Measurements from ENCODE around the gene KIF13A. TPM values are rescaled to one million over a fixed set of nuclear protein-coding genes. Genes with fewer than 3 reads are reported as not detected.

The KIF13A gene
- total and polyA plus RNA-seq, 2 experiments from 2014 or later, result 8.4 to 28.2 TPM

DNA sequence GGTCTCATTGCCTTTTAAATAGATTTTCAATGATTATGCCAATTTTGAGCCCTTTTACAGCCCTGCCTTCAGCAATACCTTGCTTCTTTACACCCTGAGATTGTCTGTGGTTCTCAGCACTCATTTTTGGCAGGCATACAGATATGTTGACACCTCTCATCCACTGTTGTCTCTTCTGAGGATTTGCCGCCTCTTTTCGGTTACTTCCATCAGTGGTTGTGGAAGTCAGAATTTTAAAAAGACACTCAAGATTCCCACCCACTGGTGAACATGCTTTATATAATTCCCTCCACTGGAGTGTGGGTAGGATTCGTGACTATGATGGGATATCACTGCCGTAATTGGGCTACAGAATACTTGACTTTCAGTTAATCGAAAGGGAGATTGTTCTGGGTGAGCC is 37.4 kb upstream of the KIF13A start (continued):
- TF ChIP-seq, protein P1, sequence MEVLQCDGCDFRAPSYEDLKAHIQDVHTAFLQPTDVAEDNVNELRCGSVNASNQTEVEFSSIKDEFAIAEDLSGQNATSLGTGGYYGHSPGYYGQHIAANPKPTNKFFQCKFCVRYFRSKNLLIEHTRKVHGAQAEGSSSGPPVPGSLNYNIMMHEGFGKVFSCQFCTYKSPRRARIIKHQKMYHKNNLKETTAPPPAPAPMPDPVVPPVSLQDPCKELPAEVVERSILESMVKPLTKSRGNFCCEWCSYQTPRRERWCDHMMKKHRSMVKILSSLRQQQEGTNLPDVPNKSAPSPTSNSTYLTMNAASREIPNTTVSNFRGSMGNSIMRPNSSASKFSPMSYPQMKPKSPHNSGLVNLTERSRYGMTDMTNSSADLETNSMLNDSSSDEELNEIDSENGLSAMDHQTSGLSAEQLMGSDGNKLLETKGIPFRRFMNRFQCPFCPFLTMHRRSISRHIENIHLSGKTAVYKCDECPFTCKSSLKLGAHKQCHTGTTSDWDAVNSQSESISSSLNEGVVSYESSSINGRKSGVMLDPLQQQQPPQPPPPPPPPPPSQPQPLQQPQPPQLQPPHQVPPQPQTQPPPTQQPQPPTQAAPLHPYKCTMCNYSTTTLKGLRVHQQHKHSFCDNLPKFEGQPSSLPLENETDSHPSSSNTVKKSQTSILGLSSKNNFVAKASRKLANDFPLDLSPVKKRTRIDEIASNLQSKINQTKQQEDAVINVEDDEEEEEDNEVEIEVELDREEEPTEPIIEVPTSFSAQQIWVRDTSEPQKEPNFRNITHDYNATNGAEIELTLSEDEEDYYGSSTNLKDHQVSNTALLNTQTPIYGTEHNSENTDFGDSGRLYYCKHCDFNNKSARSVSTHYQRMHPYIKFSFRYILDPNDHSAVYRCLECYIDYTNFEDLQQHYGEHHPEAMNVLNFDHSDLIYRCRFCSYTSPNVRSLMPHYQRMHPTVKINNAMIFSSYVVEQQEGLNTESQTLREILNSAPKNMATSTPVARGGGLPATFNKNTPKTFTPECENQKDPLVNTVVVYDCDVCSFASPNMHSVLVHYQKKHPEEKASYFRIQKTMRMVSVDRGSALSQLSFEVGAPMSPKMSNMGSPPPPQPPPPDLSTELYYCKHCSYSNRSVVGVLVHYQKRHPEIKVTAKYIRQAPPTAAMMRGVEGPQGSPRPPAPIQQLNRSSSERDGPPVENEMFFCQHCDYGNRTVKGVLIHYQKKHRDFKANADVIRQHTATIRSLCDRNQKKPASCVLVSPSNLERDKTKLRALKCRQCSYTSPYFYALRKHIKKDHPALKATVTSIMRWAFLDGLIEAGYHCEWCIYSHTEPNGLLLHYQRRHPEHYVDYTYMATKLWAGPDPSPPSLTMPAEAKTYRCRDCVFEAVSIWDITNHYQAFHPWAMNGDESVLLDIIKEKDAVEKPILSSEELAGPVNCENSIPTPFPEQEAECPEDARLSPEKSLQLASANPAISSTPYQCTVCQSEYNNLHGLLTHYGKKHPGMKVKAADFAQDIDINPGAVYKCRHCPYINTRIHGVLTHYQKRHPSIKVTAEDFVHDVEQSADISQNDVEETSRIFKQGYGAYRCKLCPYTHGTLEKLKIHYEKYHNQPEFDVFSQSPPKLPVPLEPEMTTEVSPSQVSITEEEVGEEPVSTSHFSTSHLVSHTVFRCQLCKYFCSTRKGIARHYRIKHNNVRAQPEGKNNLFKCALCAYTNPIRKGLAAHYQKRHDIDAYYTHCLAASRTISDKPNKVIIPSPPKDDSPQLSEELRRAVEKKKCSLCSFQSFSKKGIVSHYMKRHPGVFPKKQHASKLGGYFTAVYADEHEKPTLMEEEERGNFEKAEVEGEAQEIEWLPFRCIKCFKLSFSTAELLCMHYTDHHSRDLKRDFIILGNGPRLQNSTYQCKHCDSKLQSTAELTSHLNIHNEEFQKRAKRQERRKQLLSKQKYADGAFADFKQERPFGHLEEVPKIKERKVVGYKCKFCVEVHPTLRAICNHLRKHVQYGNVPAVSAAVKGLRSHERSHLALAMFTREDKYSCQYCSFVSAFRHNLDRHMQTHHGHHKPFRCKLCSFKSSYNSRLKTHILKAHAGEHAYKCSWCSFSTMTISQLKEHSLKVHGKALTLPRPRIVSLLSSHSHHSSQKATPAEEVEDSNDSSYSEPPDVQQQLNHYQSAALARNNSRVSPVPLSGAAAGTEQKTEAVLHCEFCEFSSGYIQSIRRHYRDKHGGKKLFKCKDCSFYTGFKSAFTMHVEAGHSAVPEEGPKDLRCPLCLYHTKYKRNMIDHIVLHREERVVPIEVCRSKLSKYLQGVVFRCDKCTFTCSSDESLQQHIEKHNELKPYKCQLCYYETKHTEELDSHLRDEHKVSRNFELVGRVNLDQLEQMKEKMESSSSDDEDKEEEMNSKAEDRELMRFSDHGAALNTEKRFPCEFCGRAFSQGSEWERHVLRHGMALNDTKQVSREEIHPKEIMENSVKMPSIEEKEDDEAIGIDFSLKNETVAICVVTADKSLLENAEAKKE (CRISPR knock-in tag; IDR thresholded peaks at IDR 0.05), result no peak
- TF ChIP-seq ZNF114 (CRISPR knock-in tag; IDR thresholded peaks at IDR 0.05) (no peak), EZH2 (IDR thresholded peaks at IDR 0.05; ENCODE audit: low read depth, unreplicated experiment) (no peak)

DNA sequence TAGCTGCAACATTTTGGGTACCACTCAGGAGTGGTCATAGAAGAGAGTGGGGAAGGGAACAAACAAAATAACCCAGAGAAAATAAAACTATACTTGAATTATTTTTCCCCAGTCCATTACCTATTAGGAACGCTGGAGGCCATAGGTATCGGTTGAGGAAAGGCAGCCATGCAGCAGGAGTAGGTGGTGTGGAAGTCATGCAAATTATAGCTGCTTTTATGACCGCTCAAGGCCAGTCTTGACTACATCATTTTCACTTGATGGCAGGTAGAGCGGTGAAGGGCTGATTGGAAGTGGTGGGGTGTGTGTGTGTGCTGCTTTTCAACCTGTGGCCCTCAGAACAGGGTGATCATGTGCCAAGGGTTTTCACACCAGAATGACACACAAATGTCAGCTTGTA is 36.5 kb upstream of the KIF13A start:
- H3F3A ChIP-seq (replicated peaks; ENCODE audit: low read depth), result 0 out of 2 replicates have a peak, but pooled peaks cover 5% of the 10 kb centered on the region
- H3K4me3 ChIP-seq, result no peak overlapping the region; the same call in 1 of the 2 replicates
- H3K27me3 ChIP-seq (ENCODE audit: insufficient read depth), result no peaks in the 10 kb centered on the region
- ATAC-seq, result no peak
- no peaks in the 10 kb centered on the region for H3K79me2 ChIP-seq (replicated peaks; ENCODE audit: insufficient read depth)
- H3K36me3 ChIP-seq (ENCODE audit: insufficient read depth), result no peaks in the 10 kb centered on the region
- no peaks in the 10 kb centered on the region for H4K20me1 ChIP-seq (replicated peaks; ENCODE audit: insufficient read depth)
- H3K27me3 Mint-ChIP-seq (ENCODE audit: insufficient read depth, low read depth, poor library complexity), result peaks cover 4% of the 10 kb centered on the region
- H3K4me2 ChIP-seq, result peak overlapping the region; percentile 41
- H3K4me1 Mint-ChIP-seq, result peaks cover 35% of the 10 kb centered on the region
- H3K36me3 Mint-ChIP-seq (ENCODE audit: low read depth), result peaks cover 8% of the 10 kb centered on the region
- H3K9me2 ChIP-seq (ENCODE audit: insufficient read depth), result no peaks in the 10 kb centered on the region
- peak overlapping the region; percentile 91 for H3K27ac Mint-ChIP-seq
- peak overlapping the region; percentile 85 for H3K27ac ChIP-seq (ENCODE audit: low read depth)
- no peak for DNase-seq (ENCODE audit: low spot score)
- peaks cover 6% of the 10 kb centered on the region; the same call in 1 of the 3 replicates for H3K9me3 Mint-ChIP-seq
- H3K4me3 Mint-ChIP-seq, result peak overlapping the region; percentile 37; the same call in 1 of the 3 replicates
- H2AFZ ChIP-seq, result peak overlapping the region; percentile 47; the same call in 1 of the 2 replicates
- H3K4me1 ChIP-seq (ENCODE audit: insufficient read depth), result peaks cover 27% of the 10 kb centered on the region
- TF ChIP-seq, protein P2, sequence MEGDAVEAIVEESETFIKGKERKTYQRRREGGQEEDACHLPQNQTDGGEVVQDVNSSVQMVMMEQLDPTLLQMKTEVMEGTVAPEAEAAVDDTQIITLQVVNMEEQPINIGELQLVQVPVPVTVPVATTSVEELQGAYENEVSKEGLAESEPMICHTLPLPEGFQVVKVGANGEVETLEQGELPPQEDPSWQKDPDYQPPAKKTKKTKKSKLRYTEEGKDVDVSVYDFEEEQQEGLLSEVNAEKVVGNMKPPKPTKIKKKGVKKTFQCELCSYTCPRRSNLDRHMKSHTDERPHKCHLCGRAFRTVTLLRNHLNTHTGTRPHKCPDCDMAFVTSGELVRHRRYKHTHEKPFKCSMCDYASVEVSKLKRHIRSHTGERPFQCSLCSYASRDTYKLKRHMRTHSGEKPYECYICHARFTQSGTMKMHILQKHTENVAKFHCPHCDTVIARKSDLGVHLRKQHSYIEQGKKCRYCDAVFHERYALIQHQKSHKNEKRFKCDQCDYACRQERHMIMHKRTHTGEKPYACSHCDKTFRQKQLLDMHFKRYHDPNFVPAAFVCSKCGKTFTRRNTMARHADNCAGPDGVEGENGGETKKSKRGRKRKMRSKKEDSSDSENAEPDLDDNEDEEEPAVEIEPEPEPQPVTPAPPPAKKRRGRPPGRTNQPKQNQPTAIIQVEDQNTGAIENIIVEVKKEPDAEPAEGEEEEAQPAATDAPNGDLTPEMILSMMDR (conservative IDR thresholded peaks at IDR 0.05; ENCODE audit: low read depth in 2 of 2), result no peak
- TF ChIP-seq, protein P3, sequence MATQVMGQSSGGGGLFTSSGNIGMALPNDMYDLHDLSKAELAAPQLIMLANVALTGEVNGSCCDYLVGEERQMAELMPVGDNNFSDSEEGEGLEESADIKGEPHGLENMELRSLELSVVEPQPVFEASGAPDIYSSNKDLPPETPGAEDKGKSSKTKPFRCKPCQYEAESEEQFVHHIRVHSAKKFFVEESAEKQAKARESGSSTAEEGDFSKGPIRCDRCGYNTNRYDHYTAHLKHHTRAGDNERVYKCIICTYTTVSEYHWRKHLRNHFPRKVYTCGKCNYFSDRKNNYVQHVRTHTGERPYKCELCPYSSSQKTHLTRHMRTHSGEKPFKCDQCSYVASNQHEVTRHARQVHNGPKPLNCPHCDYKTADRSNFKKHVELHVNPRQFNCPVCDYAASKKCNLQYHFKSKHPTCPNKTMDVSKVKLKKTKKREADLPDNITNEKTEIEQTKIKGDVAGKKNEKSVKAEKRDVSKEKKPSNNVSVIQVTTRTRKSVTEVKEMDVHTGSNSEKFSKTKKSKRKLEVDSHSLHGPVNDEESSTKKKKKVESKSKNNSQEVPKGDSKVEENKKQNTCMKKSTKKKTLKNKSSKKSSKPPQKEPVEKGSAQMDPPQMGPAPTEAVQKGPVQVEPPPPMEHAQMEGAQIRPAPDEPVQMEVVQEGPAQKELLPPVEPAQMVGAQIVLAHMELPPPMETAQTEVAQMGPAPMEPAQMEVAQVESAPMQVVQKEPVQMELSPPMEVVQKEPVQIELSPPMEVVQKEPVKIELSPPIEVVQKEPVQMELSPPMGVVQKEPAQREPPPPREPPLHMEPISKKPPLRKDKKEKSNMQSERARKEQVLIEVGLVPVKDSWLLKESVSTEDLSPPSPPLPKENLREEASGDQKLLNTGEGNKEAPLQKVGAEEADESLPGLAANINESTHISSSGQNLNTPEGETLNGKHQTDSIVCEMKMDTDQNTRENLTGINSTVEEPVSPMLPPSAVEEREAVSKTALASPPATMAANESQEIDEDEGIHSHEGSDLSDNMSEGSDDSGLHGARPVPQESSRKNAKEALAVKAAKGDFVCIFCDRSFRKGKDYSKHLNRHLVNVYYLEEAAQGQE (IDR thresholded peaks at IDR 0.05; ENCODE audit: unreplicated experiment), result no peak
- TF ChIP-seq POLR2AphosphoS5 (IDR thresholded peaks at IDR 0.05; ENCODE audit: low read depth), result no peak
- TF ChIP-seq ZNF331 (CRISPR knock-in tag; IDR thresholded peaks at IDR 0.05; ENCODE audit: low read depth), result no peak
- no peak for TF ChIP-seq STAT1 (IDR thresholded peaks at IDR 0.05; ENCODE audit: unreplicated experiment)

Data from GM23338 (cell line).